ENCODE measurements around the gene RNF141. TPM values are rescaled to one million over a fixed set of nuclear protein-coding genes. Genes with fewer than 3 reads are reported as not detected.

Gene RNF141
- total RNA-seq, 2 donors from 2014 or later = 34.7 to 42.2 TPM

DNA sequence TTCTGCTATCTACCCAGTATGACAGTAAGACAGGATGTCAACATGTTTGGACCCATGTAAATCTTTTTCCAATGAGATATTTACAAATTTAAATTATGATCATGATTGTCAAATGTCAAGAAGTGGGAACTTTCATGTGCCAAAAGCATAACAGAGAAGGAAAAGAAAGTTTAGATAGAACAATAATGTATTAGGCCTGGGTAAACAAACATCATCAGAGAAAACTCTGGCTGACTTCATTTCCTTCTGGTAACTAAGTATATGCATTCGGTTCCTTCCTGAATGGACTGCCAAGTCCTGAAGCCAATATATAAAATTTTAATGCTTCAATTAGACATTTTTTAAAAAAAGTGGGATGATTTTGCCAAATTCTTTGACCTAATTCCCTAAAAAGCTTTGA lies 16.5 kb downstream of the RNF141 start:
- Mint-ChIP-seq H3K36me3 (ENCODE audit: low read depth) (peaks cover 39% of the 10 kb centered on the region), H3K27ac (no peak overlapping the region), H3K27me3 (ENCODE audit: insufficient read depth) (no peaks in the 10 kb centered on the region), H3K9me3 (no peaks in the 10 kb centered on the region), H3K4me1 (peaks cover 2% of the 10 kb centered on the region), H3K4me3 (no peak overlapping the region)
- H3K4me1 ChIP-seq (ENCODE audit: control insufficient read depth, insufficient read depth, low read length) = peaks cover 3% of the 10 kb centered on the region
- no peak for TF ChIP-seq CTCF (conservative IDR thresholded peaks at IDR 0.05)
- H3K9me3 ChIP-seq (ENCODE audit: control insufficient read depth, low read length) = no peaks in the 10 kb centered on the region
- no peaks in the 10 kb centered on the region for H3K27me3 ChIP-seq (ENCODE audit: control insufficient read depth, insufficient read depth, low read length, poor library complexity, severe bottlenecking)
- no peak overlapping the region for H3K27ac ChIP-seq (ENCODE audit: low read depth, low read length)
- DNase-seq = no peak
- peaks cover 50% of the 10 kb centered on the region for H3K36me3 ChIP-seq (ENCODE audit: control insufficient read depth, insufficient read depth, low read length)
- 80% methylated on average over 1 of the region's 1 CpG; no CpG with 5 or more reads in 1 of the 2 experiments for WGBS, 2 experiments (ENCODE audit: insufficient coverage in 1 of 2, insufficient read length in 1 of 2)
- no peak overlapping the region for H3K9ac ChIP-seq (ENCODE audit: extremely low read depth, low read length, poor library complexity, severe bottlenecking)
- no peak overlapping the region for H3K4me3 ChIP-seq (ENCODE audit: low read length)

- TF ChIP-seq CTCF (conservative IDR thresholded peaks at IDR 0.05) = no peak
- Histone ChIP-seq H3K9ac (ENCODE audit: extremely low read depth, low read length, poor library complexity, severe bottlenecking) (no peak overlapping the region), H3K4me1 (ENCODE audit: control insufficient read depth, insufficient read depth, low read length) (peaks cover 3% of the 10 kb centered on the region), H3K27me3 (ENCODE audit: control insufficient read depth, insufficient read depth, low read length, poor library complexity, severe bottlenecking) (no peaks in the 10 kb centered on the region), H3K27ac (ENCODE audit: low read depth, low read length) (no peak overlapping the region), H3K4me3 (ENCODE audit: low read length) (no peak overlapping the region), H3K9me3 (ENCODE audit: control insufficient read depth, low read length) (no peaks in the 10 kb centered on the region), H3K36me3 (ENCODE audit: control insufficient read depth, insufficient read depth, low read length) (peaks cover 55% of the 10 kb centered on the region)
- Mint-ChIP-seq H3K4me1 (peaks cover 2% of the 10 kb centered on the region), H3K27ac (no peak overlapping the region), H3K9me3 (no peaks in the 10 kb centered on the region), H3K27me3 (ENCODE audit: insufficient read depth) (no peaks in the 10 kb centered on the region), H3K36me3 (ENCODE audit: low read depth) (peaks cover 33% of the 10 kb centered on the region), H3K4me3 (no peak overlapping the region)
- no peak for DNase-seq
- WGBS, 2 experiments (ENCODE audit: insufficient coverage in 1 of 2, insufficient read length in 1 of 2) = 90 to 94% methylated on average over 2 of the region's 2 CpGs
Observed at GRCh38 chr11:10522921-10523320, 18.1 kb downstream of the RNF141 start.

DNA sequence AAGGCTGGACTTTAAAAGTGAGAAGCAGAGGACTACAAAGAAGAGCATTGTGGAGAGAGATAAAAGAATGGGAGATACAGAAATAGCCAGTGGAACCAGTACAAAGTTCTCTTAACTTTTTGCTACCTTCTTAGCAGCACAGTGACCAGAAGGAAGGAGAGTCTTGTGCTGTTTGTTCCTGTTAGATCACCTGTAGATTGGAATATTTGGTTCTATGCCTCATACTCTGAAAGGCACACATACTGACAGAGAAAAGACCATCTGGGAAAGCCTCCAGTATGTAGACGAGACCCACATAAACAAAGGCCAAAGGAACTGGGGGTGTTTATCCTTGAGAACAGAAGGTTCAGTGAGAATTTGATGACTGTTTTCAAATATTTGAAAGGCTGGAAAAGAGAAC lies 18.7 kb downstream of the RNF141 start:
- no peak for DNase-seq
- no peak overlapping the region for H3K4me3 ChIP-seq (ENCODE audit: low read length)
- H3K27ac ChIP-seq (ENCODE audit: low read depth, low read length) = no peak overlapping the region
- H3K27me3 ChIP-seq (ENCODE audit: control insufficient read depth, insufficient read depth, low read length, poor library complexity, severe bottlenecking) = no peaks in the 10 kb centered on the region
- Mint-ChIP-seq H3K9me3 (no peaks in the 10 kb centered on the region), H3K4me1 (peaks cover 2% of the 10 kb centered on the region), H3K4me3 (no peak overlapping the region), H3K27me3 (ENCODE audit: insufficient read depth) (no peaks in the 10 kb centered on the region), H3K27ac (no peak overlapping the region), H3K36me3 (ENCODE audit: low read depth) (peaks cover 31% of the 10 kb centered on the region)
- no peaks in the 10 kb centered on the region for H3K9me3 ChIP-seq (ENCODE audit: control insufficient read depth, low read length)
- 97 to 100% methylated on average over 1 of the region's 1 CpG for WGBS, 2 experiments (ENCODE audit: insufficient coverage in 1 of 2, insufficient read length in 1 of 2)
- H3K4me1 ChIP-seq (ENCODE audit: control insufficient read depth, insufficient read depth, low read length) = peaks cover 3% of the 10 kb centered on the region
- no peak overlapping the region for H3K9ac ChIP-seq (ENCODE audit: extremely low read depth, low read length, poor library complexity, severe bottlenecking)
- peaks cover 55% of the 10 kb centered on the region for H3K36me3 ChIP-seq (ENCODE audit: control insufficient read depth, insufficient read depth, low read length)
- TF ChIP-seq CTCF (conservative IDR thresholded peaks at IDR 0.05) = no peak

All from endodermal cell (in vitro differentiated cells).